ENCODE measurements around the gene WEE2.
A peak's percentile ranks its signal among the peaks of the same experiment; 100 is the strongest.

The WEE2 gene

DNA sequence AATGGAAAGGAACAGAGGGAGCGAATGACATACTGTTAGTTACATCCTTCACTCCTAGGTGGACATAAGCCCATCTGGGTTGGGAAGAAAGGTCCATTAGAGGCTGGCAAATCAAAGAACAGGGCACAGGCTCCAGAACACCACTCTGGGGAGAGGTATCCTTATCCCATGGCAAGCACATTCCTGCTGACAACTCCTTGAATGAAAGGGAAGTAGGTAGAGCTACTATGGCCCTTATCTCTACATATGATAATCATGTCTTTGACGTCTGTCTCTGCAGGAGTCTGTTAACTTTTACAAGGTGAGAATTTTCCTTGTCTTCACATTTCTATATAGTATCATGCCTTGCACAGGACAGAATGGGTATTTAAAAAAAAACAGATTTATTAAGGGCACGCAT, 16.6 kb upstream of the WEE2 start:
- DNase-seq (ENCODE audit: low read depth), result no peak

DNA sequence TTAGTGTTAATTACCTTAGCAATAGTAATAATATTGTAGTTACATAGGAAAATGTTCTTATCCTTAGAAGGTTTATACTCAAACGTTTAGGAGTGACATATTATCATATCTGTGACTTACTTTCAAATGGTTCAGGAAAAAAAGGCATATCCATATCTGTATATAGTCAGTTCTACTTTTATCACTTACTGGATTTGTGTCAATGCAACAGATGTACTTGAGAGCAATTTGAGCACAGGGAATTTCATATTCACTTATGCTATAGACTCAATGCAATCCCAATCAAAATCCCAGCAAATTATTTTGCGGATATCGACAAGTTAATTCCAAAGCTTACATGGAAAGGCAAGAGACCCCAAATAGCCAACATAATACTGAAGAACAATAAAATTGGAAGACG, 16.2 kb upstream of the WEE2 start:
- DNase-seq (ENCODE audit: low read depth), result no peak

- peak; percentile 4 for DNase-seq (ENCODE audit: low read depth)
Measured at GRCh38 chr7:141693082-141693481, 15.1 kb upstream of the WEE2 start.

GRCh38 chr7:141695803-141696289, 12.3 kb upstream of the WEE2 start:
- DNase-seq (ENCODE audit: low read depth), result no peak

DNA sequence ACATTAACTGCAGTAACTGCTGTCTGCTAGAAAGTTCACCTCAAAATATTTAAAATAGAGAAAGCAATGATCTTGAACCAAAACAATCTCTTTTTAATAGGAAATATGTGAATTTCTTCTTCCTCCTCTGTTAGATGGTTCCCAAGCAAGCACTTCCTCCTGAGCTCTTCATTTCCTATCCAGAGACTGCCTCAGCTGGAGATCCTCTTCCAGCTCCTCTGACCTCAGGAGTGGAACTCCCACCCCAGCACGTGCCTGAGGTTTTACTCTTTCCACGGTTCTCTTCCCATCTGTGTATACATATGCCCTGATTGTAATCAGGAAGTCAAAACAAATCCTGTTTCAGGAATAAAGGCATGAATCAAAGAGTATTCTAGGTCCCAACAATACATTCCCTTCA, 11.8 kb upstream of the WEE2 start:
- DNase-seq (ENCODE audit: low read depth), result no peak

DNA sequence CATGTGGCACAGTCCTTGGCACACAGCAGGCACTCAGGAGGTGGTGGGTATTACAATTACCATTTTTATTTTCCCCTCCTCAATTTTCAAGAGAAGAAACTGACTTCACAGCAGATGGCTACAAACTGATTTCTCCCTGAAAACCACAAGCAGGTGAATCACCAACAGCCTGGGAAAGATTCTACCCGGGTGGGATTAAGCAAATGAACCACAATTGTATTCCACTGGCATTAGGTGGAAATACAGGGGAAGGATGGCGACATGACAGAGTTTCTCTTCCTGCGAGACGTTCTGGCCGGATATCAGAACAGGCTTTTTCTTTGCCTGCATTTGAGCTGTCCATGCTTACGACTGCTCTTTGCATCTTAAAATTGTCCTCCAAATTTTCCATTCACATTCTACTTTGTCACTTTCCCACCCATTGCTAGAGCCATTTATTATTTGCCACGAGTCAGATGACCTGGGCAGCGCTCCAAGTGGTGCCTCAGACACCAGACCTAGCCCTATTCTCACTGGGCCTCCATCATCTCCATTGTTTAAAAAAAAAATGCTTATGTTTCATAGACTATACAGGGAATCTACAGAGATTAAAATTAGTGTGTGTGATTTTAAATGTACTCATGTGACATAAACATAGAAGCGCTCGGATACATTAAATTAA, 10.8 kb upstream of the WEE2 start:
- peak; percentile 24 for DNase-seq (ENCODE audit: low read depth)

DNA sequence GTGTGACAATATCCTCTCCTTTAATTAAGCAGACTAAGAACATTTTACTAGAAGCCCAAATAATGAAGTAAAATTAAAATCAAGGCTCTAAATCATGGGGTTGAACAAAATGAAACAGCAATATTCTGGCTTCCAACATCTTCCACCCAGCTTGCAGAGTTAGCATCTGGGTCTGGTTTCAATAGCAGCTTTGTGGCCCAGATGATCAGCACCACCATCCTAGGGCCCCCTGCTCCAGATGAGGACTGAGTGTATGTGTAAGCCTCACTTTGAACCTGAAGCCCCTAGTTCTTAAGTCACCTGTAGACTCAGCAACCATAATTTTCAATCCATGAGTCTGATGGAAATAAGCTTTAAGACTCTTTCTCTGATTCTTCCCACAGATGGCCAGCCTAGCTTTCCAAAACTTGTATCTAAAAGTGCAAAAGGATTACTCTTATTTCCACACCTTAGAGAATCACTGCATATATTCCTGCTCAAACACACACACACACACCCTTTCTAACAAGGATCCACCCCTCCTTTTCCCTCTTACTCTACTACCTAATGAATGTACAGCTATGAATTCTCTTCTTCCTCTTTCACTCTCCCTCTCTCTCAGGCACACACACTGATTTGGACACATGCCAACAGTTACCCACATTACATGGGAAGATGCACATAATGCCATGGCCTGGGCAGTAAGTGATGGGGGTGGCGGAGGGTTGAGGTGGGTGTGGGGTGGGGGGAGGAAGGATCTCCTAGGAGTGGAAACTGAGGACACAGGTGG, 9.7 kb upstream of the WEE2 start:
- DNase-seq (ENCODE audit: low read depth), result no peak

DNA sequence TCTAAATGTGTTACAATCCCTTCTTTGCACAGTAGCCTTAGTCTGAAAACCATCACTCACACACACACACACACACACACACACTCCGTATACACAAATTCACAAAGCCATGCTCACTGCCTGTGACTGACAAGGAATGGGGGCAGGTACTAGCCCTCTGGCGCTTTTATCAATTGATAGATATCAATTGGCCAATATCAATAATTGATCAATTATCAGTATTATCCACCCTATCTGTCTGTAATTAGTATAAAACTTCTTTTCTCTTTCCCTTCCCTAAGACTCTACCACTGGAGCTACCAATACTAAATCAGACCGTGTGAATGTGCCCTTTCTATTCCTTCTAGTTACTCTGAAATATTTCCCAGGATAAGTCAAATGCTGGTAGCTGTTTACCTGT, 8.3 kb upstream of the WEE2 start:
- no peak for DNase-seq (ENCODE audit: low read depth)

DNA sequence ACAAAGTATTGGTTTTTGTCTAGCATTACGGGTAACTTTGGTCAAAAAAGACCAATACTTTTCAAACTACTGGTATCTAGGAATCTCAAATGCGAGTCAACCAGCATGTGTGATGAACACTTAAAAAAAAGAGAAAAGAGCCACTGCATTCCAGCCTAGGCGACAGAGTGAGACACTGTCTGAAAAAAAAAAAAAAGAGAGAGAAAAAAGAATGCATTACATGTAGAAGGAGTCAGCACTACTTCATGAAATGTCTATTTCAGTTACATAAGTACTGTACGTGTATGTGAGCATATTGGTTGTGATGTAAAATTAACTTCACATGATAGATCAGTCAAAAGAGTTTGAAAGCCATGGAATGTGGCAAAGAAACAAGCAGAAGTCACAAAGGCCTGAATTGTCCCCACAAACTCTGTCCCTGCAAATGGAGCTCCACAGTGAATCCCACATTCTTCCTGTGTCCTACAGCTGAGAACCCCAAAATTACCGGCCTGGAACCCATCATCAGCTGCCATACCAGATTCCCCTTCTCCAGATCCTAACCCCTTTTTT, 7.8 kb upstream of the WEE2 start:
- DNase-seq (ENCODE audit: low read depth), result peak; percentile 44

- peak; percentile 19 for DNase-seq (ENCODE audit: low read depth)
Measured at GRCh38 chr7:141700848-141701371, 7.2 kb upstream of the WEE2 start.

GRCh38 chr7:141701489-141702046, 6.6 kb upstream of the WEE2 start:
- peak; percentile 50 for DNase-seq (ENCODE audit: low read depth)

- DNase-seq (ENCODE audit: low read depth), result peak; percentile 57
Measured at GRCh38 chr7:141702047-141702567, 6.0 kb upstream of the WEE2 start, which contains the start of gene DENND11. DENND11 (minus strand) TSS chr7:141702166; CDS start chr7:141702153, 13 bp downstream.

GRCh38 chr7:141702892-141703291, 5.3 kb upstream of the WEE2 start:
- DNase-seq (ENCODE audit: low read depth), result no peak

- DNase-seq (ENCODE audit: low read depth), result no peak
Measured at GRCh38 chr7:141704112-141704511, 4.0 kb upstream of the WEE2 start.

DNA sequence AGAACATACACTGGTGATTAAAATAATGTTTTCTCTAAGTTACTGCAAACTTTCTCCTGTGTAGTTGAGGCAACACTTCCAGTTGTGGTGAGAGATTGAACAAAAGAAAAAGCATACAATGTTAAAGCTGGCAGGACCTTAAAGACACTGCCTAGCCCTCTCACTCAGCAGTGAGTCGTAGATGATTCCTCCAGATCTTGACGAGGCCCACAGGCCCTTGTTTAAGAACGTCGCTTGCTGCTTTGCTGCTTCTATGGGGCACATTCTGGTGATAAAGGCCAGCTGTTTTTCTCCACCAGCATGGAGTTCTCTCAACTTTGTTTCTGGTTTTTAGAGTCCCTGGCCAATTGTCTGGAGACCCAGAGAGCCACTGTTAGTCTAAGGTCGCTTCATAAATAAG, 3.4 kb upstream of the WEE2 start:
- peak; percentile 30 for DNase-seq (ENCODE audit: low read depth)

- no peak for DNase-seq (ENCODE audit: low read depth)
Measured at GRCh38 chr7:141706239-141707064, 1.7 kb upstream of the WEE2 start.

- no peak for DNase-seq (ENCODE audit: low read depth)
Measured at GRCh38 chr7:141709318-141709717, 1.2 kb downstream of the WEE2 start.

DNA sequence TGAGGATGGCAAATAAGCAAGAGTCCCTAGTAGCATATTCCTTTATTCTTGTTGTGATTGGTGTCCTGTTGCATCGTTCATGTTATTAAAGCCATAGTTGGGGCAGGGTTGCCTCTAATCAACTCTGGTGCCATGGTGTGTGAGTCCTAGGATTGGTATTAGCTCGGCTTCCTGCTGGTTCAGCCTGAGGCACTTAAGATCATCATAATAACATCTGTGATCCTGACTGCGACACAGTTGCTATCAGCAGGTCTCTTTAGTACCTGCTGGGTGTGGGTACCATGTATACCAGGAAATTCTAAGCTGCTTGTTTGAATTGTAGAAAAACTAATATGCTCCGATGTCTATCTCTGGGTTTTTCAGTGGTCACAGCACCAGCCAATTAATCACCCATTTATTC, 1.6 kb downstream of the WEE2 start:
- DNase-seq (ENCODE audit: low read depth), result peak; percentile 19

DNA sequence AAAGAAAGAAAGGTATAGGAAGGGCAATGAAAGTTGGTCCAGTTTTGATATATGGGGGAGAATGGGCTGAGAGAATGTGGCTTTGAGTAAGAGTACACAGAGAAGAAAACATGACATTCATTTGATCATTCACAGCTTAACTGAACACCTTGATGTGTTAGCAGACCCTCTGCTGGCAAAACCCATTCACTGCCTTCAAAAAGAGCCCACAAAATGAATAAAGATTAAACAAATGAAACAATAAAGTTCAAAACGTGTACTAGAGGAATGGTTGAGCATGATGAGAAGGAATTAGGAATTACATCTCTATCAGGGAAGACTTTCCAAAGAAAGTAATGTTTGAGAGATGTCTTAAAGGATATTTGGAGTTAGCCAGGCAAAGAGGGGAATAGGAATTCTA, 2.1 kb downstream of the WEE2 start:
- no peak for DNase-seq (ENCODE audit: low read depth)

- no peak for DNase-seq (ENCODE audit: low read depth)
Measured at GRCh38 chr7:141712603-141713255, 4.6 kb downstream of the WEE2 start.

- DNase-seq (ENCODE audit: low read depth), result no peak
Measured at GRCh38 chr7:141713890-141714289, 5.7 kb downstream of the WEE2 start.

Data from EH (cell line).